WI38 (cell line): ENCODE data around the gene CTIF.

Experiments used
- H3K4me3 ChIP-seq: 2 replicates; pipeline ENCODE4 v1.5.1; 2011; ENCODE audit warnings: low read depth, mild to moderate bottlenecking, control low read depth, low read length
- TF ChIP-seq, protein P1 (sequence below): IDR thresholded peaks from 2 replicates; pipeline ENCODE4 v1.5.1; 2012; ENCODE audit warnings: low read depth, mild to moderate bottlenecking, control low read depth, low read length

CTIF gene

DNA sequence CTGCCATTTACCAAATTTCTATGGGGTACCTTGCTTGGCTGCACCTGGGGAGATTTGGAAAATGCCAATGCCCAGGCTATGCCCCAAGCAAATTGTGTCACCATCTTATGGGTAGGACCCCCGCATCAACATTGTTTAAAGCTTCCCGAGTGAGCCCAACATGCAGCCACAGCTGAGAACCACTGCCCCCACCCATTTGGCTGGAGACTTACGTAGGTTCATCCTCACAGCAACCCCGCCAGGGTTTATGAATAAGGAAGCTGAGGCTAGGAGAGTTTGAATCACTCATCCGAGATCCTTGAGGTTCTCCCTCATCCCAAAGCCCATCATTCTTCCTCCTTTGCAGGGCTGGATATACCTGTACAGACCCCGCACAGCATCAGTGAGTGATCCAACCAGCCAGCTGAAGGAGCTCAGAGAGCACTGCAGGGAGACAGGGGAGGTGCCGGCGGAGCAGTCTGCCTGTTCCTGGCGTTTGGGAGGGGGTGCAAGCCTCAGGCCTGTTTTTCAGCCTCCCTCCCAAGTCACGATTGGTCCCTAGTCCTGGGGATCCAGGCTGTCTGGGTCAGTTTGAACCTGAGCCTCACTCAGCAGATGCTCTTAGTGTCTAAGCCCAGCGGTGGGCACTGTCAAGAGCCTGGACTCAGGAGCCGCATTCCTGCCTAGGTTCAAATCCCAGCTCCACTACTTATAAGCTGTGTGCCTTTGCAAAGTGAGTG is 247.1 kb downstream of the CTIF start:
- TF ChIP-seq, protein P1, sequence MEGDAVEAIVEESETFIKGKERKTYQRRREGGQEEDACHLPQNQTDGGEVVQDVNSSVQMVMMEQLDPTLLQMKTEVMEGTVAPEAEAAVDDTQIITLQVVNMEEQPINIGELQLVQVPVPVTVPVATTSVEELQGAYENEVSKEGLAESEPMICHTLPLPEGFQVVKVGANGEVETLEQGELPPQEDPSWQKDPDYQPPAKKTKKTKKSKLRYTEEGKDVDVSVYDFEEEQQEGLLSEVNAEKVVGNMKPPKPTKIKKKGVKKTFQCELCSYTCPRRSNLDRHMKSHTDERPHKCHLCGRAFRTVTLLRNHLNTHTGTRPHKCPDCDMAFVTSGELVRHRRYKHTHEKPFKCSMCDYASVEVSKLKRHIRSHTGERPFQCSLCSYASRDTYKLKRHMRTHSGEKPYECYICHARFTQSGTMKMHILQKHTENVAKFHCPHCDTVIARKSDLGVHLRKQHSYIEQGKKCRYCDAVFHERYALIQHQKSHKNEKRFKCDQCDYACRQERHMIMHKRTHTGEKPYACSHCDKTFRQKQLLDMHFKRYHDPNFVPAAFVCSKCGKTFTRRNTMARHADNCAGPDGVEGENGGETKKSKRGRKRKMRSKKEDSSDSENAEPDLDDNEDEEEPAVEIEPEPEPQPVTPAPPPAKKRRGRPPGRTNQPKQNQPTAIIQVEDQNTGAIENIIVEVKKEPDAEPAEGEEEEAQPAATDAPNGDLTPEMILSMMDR: no peak
- no peak overlapping the region for H3K4me3 ChIP-seq

- H3K4me3 ChIP-seq: no peak overlapping the region
- TF ChIP-seq, protein P1: no peak
Observed at GRCh38 chr18:48786455-48787202, 247.8 kb downstream of the CTIF start.

DNA sequence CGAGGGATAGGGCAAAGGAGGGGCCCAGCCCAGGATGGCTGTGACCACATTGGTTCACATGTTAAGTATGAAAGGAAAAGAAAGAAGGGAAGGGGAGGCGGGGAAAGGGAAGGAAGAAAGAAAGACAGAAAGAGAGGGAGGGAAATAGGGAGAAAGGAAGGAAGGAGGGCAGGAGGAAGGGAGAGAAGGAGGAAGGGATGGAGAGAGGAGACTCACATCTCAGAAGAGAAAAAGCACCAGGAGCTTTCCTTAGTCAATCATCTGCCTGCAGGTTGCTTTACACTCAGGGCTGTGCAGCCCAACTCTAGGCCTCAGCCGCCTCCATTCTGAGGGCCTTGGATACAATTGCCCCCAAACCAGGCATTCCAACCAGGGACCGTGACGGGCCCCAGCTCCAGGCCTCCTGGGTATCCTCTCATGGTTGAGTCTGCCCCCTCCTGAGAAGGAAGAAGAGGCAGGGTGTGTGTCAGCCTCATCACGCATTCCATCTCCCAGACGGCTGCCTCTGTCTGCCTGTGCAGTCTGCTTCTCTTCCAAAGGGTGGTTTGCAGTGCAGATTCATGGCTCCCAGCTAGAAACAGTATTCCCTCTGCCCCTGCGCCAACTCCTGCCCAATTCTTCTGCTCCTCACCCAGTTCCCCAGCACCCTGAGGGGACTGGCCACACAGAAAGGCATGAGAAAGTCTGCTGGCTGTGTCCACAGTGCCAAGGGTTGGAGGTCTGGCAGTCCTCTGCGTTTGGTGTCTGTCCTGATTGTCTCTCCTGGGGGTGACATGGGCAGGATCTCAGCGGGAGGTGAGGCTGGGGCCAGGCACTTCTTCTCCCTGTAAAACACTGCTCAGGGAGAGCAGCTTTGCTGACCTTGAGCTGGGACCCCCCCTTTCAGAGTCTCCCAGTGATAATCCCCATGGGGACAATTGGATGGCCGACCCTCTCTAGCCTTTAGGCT is 248.6 kb downstream of the CTIF start:
- no peak overlapping the region for H3K4me3 ChIP-seq
- TF ChIP-seq, protein P1: no peak

DNA sequence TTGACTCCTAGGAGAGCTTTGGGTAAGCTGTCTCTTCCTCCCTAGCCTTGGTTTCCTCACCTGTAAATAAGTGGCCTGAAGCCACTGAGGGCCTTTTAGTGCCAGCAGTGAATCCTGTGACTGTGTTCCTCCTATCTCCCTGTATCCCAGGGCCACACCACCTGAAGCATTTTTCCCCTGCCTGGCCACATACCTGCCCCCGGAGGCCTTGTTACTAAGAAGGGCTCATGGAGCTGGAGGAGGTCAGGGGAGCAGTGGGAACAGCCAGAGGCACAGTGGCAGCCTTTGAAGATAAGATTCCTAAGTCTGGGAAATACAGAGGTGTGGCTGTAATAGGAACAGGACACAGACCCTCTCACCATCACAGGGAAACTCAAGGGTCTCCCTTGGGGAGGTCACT is 249.5 kb downstream of the CTIF start:
- no peak overlapping the region for H3K4me3 ChIP-seq
- TF ChIP-seq, protein P1: no peak

- TF ChIP-seq, protein P1: no peak
Observed at GRCh38 chr18:48789259-48789812, 250.5 kb downstream of the CTIF start.

GRCh38 chr18:48790226-48790863 is 251.5 kb downstream of the CTIF start:
- no peak overlapping the region for H3K4me3 ChIP-seq
- TF ChIP-seq, protein P1: no peak

More at GRCh38 chr18:48789259-48789812, 250.5 kb downstream of the CTIF start:
- H3K4me3 ChIP-seq: no peak overlapping the region
